CD1c-positive myeloid dendritic cell (primary cell): ENCODE results near the gene PCCA.
A peak's percentile ranks its signal among the peaks of the same experiment; 100 is the strongest.
"Not testable (repeated sequence)": the region's sequence is repeated elsewhere in the genome, so short reads cannot be mapped to it uniquely, and the experiment has no call there.

Experiments used
- DNase-seq: peaks from one replicate; pipeline ENCODE4 v3.0.0-alpha.2; 2016; ENCODE audit errors: extremely low spot score

Gene PCCA

DNA sequence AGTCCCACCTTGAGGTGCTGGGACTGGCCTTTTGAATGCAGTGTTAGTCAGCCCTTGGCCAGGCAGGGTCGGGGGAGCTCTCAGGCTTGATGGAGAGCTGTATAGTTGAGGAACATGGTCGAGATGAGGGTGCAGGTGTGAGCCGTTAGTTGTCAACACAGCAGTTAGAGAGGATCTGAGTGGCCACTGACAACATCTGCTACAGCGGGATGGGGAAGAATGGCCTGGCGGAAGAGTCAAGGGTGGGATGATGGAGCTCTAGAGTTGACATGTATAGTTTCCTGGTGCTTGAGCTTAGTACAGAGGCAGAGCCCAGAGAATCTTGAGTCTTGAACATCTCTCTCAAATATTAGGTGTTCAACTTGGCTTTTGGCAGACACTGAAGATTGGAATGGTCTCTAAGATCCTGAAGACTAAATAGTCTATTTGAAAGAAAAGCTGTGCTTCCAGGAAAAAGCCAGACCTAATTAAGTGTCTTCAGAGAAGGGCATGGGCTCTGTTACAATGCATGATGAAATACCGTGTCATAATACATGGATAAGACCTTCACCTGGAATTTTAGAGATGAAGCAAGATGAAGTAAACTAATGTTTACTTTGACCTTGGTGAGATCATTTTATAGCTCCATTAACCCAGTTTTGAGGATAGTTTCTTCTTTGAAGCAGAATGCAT lies 9.7 kb downstream of the PCCA start:
- DNase-seq: no peak

- not testable (repeated sequence) for DNase-seq
Measured at GRCh38 chr13:100099117-100099445, 10.2 kb downstream of the PCCA start.

- DNase-seq: no peak
Measured at GRCh38 chr13:100100115-100100879, 11.4 kb downstream of the PCCA start.

DNA sequence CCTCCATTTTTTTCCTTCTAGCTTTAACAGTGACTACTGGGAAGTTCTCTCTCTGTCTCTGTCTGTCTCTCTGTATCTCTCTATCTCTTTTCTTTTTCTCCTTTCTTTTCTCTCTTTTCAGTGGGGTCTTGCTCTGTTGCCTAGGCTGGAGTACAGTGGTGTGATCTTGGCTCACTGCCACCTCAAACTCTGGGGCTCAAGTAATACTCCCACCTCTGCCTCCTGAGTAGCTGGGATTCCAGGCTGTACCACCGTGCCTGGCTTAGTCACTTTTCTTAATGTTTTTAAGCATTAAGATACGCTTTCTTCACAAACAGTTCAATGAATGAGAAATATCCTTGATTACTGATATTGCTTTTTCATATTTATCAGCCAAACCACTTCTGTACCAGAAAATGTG lies 13.1 kb downstream of the PCCA start:
- no peak for DNase-seq

DNA sequence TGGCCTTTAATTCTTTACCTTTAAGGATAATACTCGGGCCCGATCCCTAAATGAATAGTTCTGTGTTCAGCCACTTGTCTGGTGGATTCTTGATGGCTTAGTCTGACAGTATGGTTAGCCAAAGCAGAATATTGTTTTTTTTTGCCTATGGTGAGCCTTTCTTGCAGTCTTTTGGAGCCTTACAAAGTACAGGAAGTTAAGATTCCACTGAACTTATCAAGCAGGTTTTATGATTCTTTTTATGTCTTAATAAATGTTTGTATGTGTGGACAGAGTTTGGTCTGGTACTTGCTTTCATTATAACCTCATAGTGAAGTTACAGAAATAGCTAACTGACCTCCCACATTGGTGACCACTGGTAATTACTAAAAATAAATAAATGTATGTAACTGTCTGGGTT lies 17.1 kb downstream of the PCCA start:
- DNase-seq: no peak

GRCh38 chr13:100106705-100107104 lies 17.8 kb downstream of the PCCA start:
- no peak for DNase-seq

GRCh38 chr13:100108913-100109507 lies 20.1 kb downstream of the PCCA start:
- DNase-seq: no peak

DNA sequence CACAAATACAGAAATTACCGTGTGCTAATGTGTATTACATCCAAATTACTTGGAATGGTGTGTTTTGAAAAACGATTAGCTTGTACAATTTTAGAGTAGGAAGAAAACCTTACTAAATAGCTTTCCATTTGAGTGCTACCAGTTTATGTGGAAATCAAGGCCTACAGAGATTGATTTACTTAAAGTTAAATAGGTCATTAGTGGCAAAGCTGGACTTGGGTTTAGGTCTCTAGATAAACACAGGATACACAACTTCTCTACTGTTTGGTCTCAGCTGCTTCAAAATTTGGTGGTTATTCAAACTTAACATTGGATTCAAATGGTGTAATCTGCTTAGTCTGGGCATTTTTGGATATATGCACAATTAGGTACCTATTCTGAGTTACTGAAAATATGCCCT lies 21.4 kb downstream of the PCCA start:
- no peak for DNase-seq

- DNase-seq: no peak
Measured at GRCh38 chr13:100112186-100112838, 23.4 kb downstream of the PCCA start.

- DNase-seq: no peak
Measured at GRCh38 chr13:100115693-100116254, 26.9 kb downstream of the PCCA start.

DNA sequence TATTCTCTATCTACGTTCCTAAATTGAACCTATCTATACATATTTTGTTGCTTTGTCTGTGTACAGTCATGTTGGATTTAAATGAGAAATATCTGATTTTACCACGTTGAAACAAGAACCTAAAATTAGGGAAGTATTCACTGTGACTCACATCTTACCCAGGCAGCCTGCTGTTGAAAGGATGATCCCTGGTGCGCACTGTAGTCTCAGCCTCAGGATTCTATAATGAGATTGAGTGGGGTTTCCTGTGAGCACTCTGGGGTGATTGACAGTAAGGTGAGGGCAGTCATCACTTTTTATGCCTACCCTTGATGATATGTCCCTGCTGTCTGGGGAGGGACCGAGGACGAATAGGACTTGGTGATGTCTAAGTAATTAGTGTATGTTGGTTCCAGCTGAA lies 35.4 kb downstream of the PCCA start:
- peak; percentile 59 for DNase-seq

- DNase-seq: no peak
Measured at GRCh38 chr13:100125946-100126345, 37.1 kb downstream of the PCCA start.

GRCh38 chr13:100128373-100128772 lies 39.5 kb downstream of the PCCA start:
- DNase-seq: no peak

GRCh38 chr13:100128838-100129237 lies 39.9 kb downstream of the PCCA start:
- DNase-seq: no peak

GRCh38 chr13:100129605-100130004 lies 40.7 kb downstream of the PCCA start:
- DNase-seq: peak; percentile 49

DNA sequence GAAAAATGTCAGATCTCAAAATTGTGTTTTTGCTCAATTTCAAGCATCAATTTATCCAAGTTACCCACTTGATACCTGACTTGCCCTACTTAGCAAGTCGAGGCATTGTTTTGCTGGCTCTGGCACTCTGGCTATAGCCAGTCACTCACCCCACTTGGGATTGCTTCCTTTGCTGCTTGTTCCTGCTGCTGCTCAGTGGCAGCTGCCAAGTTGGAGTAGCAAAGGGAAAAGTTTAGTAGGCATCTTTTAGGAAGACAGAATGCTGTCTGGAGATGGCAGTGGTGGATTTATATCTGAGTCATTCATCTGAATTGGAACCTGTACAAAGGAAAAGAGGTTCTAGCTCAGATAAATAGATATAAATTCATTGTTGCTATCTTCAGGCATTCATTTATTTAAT lies 41.2 kb downstream of the PCCA start:
- no peak for DNase-seq

- DNase-seq: no peak
Measured at GRCh38 chr13:100130930-100131511, 42.1 kb downstream of the PCCA start.

- peak; percentile 12 for DNase-seq
Measured at GRCh38 chr13:100131863-100132574, 43.1 kb downstream of the PCCA start.

DNA sequence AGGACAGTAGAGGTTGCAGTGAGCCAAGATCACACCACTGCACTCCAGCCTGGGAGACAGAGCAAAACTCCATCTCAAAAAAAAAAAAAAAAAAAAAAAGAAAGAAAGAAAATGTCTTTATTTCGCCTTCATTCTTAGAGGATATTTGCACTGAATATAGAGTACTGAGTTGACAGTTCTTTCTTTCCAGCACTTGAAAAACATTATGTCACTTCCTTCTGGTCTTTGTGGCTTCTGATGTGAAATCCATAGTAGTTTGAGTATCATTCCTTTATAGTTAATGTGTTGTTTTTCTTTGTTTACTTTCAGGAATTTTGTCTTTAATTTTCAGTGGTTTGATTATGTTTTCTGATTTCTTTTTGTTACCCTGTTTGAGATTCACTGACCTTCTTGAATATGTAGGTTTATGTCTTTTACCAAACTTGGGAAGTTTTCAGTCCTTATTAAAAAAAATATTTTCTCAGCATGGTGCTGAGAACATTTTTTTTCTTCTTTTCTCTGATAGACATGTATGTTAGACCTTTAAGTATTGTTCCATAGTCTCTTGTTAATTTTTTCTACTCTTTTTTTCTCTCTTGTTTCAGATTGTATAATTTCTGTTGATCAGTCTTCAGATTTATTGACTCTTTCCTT lies 50.1 kb downstream of the PCCA start:
- no peak for DNase-seq

GRCh38 chr13:100139817-100140216 lies 50.9 kb downstream of the PCCA start:
- no peak for DNase-seq

GRCh38 chr13:100140441-100140840 lies 51.5 kb downstream of the PCCA start:
- DNase-seq: no peak
